Measurements from ENCODE around the gene RASA3.

Gene RASA3

GRCh38 chr13:114174529-114174961 is 42.1 kb upstream of the RASA3 start:
- Histone ChIP-seq H3K4me2 (ENCODE audit: insufficient read depth, low read length) (no peak overlapping the region), H3K4me3 (ENCODE audit: low read depth in 1 of 2, low read length in 2 of 2) (no peak overlapping the region), H2AFZ (ENCODE audit: low read depth, low read length) (no peak overlapping the region), H3K9ac (ENCODE audit: low read depth, low read length) (no peak overlapping the region), H3K9me3 (ENCODE audit: insufficient read depth, low read length, severe bottlenecking) (peaks cover 2% of the 10 kb centered on the region), H3K79me2 (ENCODE audit: insufficient read depth, low read length) (no peaks in the 10 kb centered on the region), H3K4me1 (ENCODE audit: insufficient read depth, low read length) (no peaks in the 10 kb centered on the region), H3K36me3 (ENCODE audit: insufficient read depth, low read length) (no peaks in the 10 kb centered on the region), H3K27me3 (ENCODE audit: insufficient read depth, low read length, poor library complexity) (no peaks in the 10 kb centered on the region), H4K20me1 (ENCODE audit: insufficient read depth, low read length) (no peaks in the 10 kb centered on the region), H3K27ac (ENCODE audit: low read length) (no peak overlapping the region)
- DNase-seq, result no peak
- no peak for ATAC-seq (ENCODE audit: insufficient read depth, low read depth)
- no peak for TF ChIP-seq EZH2 (IDR thresholded peaks at IDR 0.05; ENCODE audit: borderline replicate concordance, low read depth, low read length, severe bottlenecking)
- TF ChIP-seq, protein P1, sequence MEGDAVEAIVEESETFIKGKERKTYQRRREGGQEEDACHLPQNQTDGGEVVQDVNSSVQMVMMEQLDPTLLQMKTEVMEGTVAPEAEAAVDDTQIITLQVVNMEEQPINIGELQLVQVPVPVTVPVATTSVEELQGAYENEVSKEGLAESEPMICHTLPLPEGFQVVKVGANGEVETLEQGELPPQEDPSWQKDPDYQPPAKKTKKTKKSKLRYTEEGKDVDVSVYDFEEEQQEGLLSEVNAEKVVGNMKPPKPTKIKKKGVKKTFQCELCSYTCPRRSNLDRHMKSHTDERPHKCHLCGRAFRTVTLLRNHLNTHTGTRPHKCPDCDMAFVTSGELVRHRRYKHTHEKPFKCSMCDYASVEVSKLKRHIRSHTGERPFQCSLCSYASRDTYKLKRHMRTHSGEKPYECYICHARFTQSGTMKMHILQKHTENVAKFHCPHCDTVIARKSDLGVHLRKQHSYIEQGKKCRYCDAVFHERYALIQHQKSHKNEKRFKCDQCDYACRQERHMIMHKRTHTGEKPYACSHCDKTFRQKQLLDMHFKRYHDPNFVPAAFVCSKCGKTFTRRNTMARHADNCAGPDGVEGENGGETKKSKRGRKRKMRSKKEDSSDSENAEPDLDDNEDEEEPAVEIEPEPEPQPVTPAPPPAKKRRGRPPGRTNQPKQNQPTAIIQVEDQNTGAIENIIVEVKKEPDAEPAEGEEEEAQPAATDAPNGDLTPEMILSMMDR (IDR thresholded peaks at IDR 0.05; ENCODE audit: borderline replicate concordance, extremely low read depth, low read length, poor library complexity, severe bottlenecking), result no peak

- no peak for ATAC-seq (ENCODE audit: insufficient read depth, low read depth)
Measured at GRCh38 chr13:114173745-114174144, 41.3 kb upstream of the RASA3 start.

DNA sequence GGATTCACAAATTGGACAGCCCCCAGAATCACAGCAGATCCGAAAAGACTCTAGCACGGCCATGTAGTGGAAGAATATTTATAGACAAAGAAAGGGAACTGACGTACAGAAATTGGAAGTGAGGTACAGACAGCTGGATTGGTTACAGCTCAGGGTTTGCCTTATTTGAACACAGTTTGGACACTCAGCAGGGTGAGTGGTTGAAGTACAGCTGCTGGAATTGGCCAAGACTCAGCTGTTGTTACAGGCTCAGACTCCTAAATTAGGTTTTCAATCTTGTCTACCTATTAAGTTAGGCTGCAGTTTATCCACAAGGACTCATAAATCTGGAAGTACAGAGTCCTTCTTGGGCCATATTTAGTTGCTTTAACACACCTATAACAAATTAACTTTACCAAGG is 40.8 kb upstream of the RASA3 start:
- H4K20me1 ChIP-seq (ENCODE audit: insufficient read depth, low read length), result no peaks in the 10 kb centered on the region
- peaks cover 2% of the 10 kb centered on the region for H3K9me3 ChIP-seq (ENCODE audit: insufficient read depth, low read length, severe bottlenecking)
- TF ChIP-seq, protein P1 (IDR thresholded peaks at IDR 0.05; ENCODE audit: borderline replicate concordance, extremely low read depth, low read length, poor library complexity, severe bottlenecking), result no peak
- no peak for TF ChIP-seq EZH2 (IDR thresholded peaks at IDR 0.05; ENCODE audit: borderline replicate concordance, low read depth, low read length, severe bottlenecking)
- H3K27me3 ChIP-seq (ENCODE audit: insufficient read depth, low read length, poor library complexity), result no peaks in the 10 kb centered on the region
- H2AFZ ChIP-seq (ENCODE audit: low read depth, low read length), result no peak overlapping the region
- H3K79me2 ChIP-seq (ENCODE audit: insufficient read depth, low read length), result no peaks in the 10 kb centered on the region
- H3K27ac ChIP-seq (ENCODE audit: low read length), result no peak overlapping the region
- no peak for DNase-seq
- no peak overlapping the region for H3K4me2 ChIP-seq (ENCODE audit: insufficient read depth, low read length)
- no peak for ATAC-seq (ENCODE audit: insufficient read depth, low read depth)
- no peak overlapping the region for H3K9ac ChIP-seq (ENCODE audit: low read depth, low read length)
- no peaks in the 10 kb centered on the region for H3K4me1 ChIP-seq (ENCODE audit: insufficient read depth, low read length)
- H3K36me3 ChIP-seq (ENCODE audit: insufficient read depth, low read length), result no peaks in the 10 kb centered on the region
- H3K4me3 ChIP-seq (ENCODE audit: low read depth in 1 of 2, low read length in 2 of 2), result no peak overlapping the region

More at GRCh38 chr13:114173745-114174144, 41.3 kb upstream of the RASA3 start:
- no peaks in the 10 kb centered on the region for H3K27me3 ChIP-seq (ENCODE audit: insufficient read depth, low read length, poor library complexity)
- no peaks in the 10 kb centered on the region for H3K36me3 ChIP-seq (ENCODE audit: insufficient read depth, low read length)
- H3K4me2 ChIP-seq (ENCODE audit: insufficient read depth, low read length), result no peak overlapping the region
- H4K20me1 ChIP-seq (ENCODE audit: insufficient read depth, low read length), result no peaks in the 10 kb centered on the region
- no peak overlapping the region for H3K9ac ChIP-seq (ENCODE audit: low read depth, low read length)
- no peak overlapping the region for H3K4me3 ChIP-seq (ENCODE audit: low read depth in 1 of 2, low read length in 2 of 2)
- H2AFZ ChIP-seq (ENCODE audit: low read depth, low read length), result no peak overlapping the region
- no peaks in the 10 kb centered on the region for H3K4me1 ChIP-seq (ENCODE audit: insufficient read depth, low read length)
- no peak for DNase-seq
- no peaks in the 10 kb centered on the region for H3K79me2 ChIP-seq (ENCODE audit: insufficient read depth, low read length)
- no peak for TF ChIP-seq EZH2 (IDR thresholded peaks at IDR 0.05; ENCODE audit: borderline replicate concordance, low read depth, low read length, severe bottlenecking)
- TF ChIP-seq, protein P1 (IDR thresholded peaks at IDR 0.05; ENCODE audit: borderline replicate concordance, extremely low read depth, low read length, poor library complexity, severe bottlenecking), result no peak
- no peak overlapping the region for H3K27ac ChIP-seq (ENCODE audit: low read length)
- H3K9me3 ChIP-seq (ENCODE audit: insufficient read depth, low read length, severe bottlenecking), result peaks cover 2% of the 10 kb centered on the region

GRCh38 chr13:114167885-114168284 is 35.5 kb upstream of the RASA3 start:
- Histone ChIP-seq H4K20me1 (ENCODE audit: insufficient read depth, low read length) (no peaks in the 10 kb centered on the region), H3K4me1 (ENCODE audit: insufficient read depth, low read length) (no peaks in the 10 kb centered on the region), H3K9me3 (ENCODE audit: insufficient read depth, low read length, severe bottlenecking) (peaks cover 2% of the 10 kb centered on the region), H2AFZ (ENCODE audit: low read depth, low read length) (no peak overlapping the region), H3K36me3 (ENCODE audit: insufficient read depth, low read length) (no peaks in the 10 kb centered on the region), H3K27ac (ENCODE audit: low read length) (no peak overlapping the region), H3K27me3 (ENCODE audit: insufficient read depth, low read length, poor library complexity) (no peaks in the 10 kb centered on the region), H3K4me3 (ENCODE audit: low read depth in 1 of 2, low read length in 2 of 2) (no peak overlapping the region), H3K4me2 (ENCODE audit: insufficient read depth, low read length) (no peak overlapping the region), H3K9ac (ENCODE audit: low read depth, low read length) (no peak overlapping the region), H3K79me2 (ENCODE audit: insufficient read depth, low read length) (no peaks in the 10 kb centered on the region)
- ATAC-seq (ENCODE audit: insufficient read depth, low read depth) (no peak), DNase-seq (no peak)
- no peak for TF ChIP-seq EZH2 (IDR thresholded peaks at IDR 0.05; ENCODE audit: borderline replicate concordance, low read depth, low read length, severe bottlenecking)
- TF ChIP-seq, protein P1 (IDR thresholded peaks at IDR 0.05; ENCODE audit: borderline replicate concordance, extremely low read depth, low read length, poor library complexity, severe bottlenecking), result no peak

Data from DND-41 (cell line).